ENCODE measurements around the gene PSMA6. TPM values are rescaled to one million over a fixed set of nuclear protein-coding genes. Genes with fewer than 3 reads are reported as not detected.

Gene PSMA6
- total RNA-seq, 6 experiments from 2014 or later: 186 to 233 (median 222) TPM

DNA sequence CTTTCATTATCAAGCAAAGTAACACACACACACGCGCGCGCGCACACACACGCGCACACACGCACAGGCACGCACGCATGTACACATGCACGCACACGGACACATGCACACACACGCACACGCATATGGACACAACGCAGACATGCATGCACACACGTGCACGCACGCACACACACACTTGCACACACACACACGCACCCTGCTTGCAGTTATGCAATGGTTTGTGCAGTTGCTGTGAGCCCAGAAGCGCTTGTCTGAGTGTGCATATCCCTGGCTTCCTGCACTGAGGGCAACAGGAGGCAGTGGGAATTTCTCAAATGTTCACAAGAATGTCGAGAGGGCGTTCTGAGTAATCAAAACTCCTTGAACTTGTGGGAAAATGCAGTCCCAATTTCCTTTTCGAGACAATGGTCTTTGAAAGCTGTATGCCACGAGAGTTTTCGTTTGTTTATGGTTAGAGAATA, 70.8 kb downstream of the PSMA6 start:
- Mint-ChIP-seq H3K27me3 (ENCODE audit: insufficient read depth) (peaks cover 2% of the 10 kb centered on the region; the same call in 1 of the 2 replicates), H3K36me3 (ENCODE audit: low read depth) (no peaks in the 10 kb centered on the region), H3K4me1 (ENCODE audit: low read depth) (peaks cover 56% of the 10 kb centered on the region), H3K4me3 (no peak overlapping the region), H3K27ac (no peak overlapping the region), H3K9me3 (no peaks in the 10 kb centered on the region)
- DNase-seq: no peak
- TF ChIP-seq, protein P1, sequence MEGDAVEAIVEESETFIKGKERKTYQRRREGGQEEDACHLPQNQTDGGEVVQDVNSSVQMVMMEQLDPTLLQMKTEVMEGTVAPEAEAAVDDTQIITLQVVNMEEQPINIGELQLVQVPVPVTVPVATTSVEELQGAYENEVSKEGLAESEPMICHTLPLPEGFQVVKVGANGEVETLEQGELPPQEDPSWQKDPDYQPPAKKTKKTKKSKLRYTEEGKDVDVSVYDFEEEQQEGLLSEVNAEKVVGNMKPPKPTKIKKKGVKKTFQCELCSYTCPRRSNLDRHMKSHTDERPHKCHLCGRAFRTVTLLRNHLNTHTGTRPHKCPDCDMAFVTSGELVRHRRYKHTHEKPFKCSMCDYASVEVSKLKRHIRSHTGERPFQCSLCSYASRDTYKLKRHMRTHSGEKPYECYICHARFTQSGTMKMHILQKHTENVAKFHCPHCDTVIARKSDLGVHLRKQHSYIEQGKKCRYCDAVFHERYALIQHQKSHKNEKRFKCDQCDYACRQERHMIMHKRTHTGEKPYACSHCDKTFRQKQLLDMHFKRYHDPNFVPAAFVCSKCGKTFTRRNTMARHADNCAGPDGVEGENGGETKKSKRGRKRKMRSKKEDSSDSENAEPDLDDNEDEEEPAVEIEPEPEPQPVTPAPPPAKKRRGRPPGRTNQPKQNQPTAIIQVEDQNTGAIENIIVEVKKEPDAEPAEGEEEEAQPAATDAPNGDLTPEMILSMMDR (IDR thresholded peaks at IDR 0.05): no peak

- peak overlapping the region; percentile 98 for H3K27ac Mint-ChIP-seq
- H3K9me3 Mint-ChIP-seq: no peaks in the 10 kb centered on the region
- DNase-seq: peak; percentile 83
- H3K4me3 Mint-ChIP-seq: peak overlapping the region; percentile 70
- TF ChIP-seq, protein P1 (IDR thresholded peaks at IDR 0.05): no peak
- peaks cover 63% of the 10 kb centered on the region for H3K4me1 Mint-ChIP-seq (ENCODE audit: low read depth)
- peaks cover 2% of the 10 kb centered on the region; the same call in 1 of the 2 replicates for H3K27me3 Mint-ChIP-seq (ENCODE audit: insufficient read depth)
- no peaks in the 10 kb centered on the region for H3K36me3 Mint-ChIP-seq (ENCODE audit: low read depth)
These were observed 73.2 kb downstream of the PSMA6 start for GRCh38 chr14:35365130-35366055.

DNA sequence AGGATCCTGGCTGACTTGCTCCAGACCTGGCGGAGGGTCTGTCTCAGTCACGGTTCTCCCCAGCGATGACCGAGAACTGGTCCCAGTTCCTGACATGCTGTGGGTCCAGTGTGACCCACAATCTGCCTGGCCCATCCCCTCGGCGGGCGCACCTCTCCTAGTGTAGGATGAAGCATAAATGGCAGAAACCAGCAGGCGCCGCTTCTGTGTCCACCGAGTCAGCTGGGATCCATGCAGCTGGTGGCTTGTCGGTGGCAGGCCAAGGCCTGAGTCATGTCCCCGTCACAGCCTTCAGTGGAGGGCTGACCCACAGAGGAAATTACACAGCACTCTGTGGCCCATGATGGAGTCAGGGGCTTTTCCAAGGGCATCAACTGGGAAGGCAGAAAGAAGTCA, 73.9 kb downstream of the PSMA6 start:
- peaks cover 63% of the 10 kb centered on the region for H3K4me1 Mint-ChIP-seq (ENCODE audit: low read depth)
- peaks cover 5% of the 10 kb centered on the region for H3K9me3 Mint-ChIP-seq
- H3K36me3 Mint-ChIP-seq (ENCODE audit: low read depth): peaks cover 5% of the 10 kb centered on the region
- H3K27me3 Mint-ChIP-seq (ENCODE audit: insufficient read depth): peaks cover 2% of the 10 kb centered on the region; the same call in 1 of the 2 replicates
- TF ChIP-seq, protein P1 (IDR thresholded peaks at IDR 0.05): no peak
- H3K27ac Mint-ChIP-seq: peak overlapping the region; percentile 98
- DNase-seq: peak; percentile 43
- H3K4me3 Mint-ChIP-seq: no peak overlapping the region

- TF ChIP-seq, protein P1 (IDR thresholded peaks at IDR 0.05): no peak
- Mint-ChIP-seq H3K9me3 (peaks cover 8% of the 10 kb centered on the region), H3K4me3 (no peak overlapping the region), H3K36me3 (ENCODE audit: low read depth) (peaks cover 9% of the 10 kb centered on the region), H3K27me3 (ENCODE audit: insufficient read depth) (peaks cover 2% of the 10 kb centered on the region; the same call in 1 of the 2 replicates), H3K27ac (peak overlapping the region; percentile 98), H3K4me1 (ENCODE audit: low read depth) (peaks cover 63% of the 10 kb centered on the region)
- DNase-seq: no peak
These were observed 74.4 kb downstream of the PSMA6 start for GRCh38 chr14:35366521-35366976.

- H3K27me3 Mint-ChIP-seq (ENCODE audit: insufficient read depth): peaks cover 2% of the 10 kb centered on the region; the same call in 1 of the 2 replicates
- no peak overlapping the region for H3K4me3 Mint-ChIP-seq
- H3K36me3 Mint-ChIP-seq (ENCODE audit: low read depth): peaks cover 9% of the 10 kb centered on the region
- H3K4me1 Mint-ChIP-seq (ENCODE audit: low read depth): peaks cover 63% of the 10 kb centered on the region
- peak overlapping the region; percentile 98 for H3K27ac Mint-ChIP-seq
- H3K9me3 Mint-ChIP-seq: peaks cover 8% of the 10 kb centered on the region
- no peak for DNase-seq
- TF ChIP-seq, protein P1 (IDR thresholded peaks at IDR 0.05): no peak
These were observed 74.8 kb downstream of the PSMA6 start for GRCh38 chr14:35367056-35367372.

Other genes starting within 250 kb of the PSMA6 start
- 10 to 100 TPM; 80.2 to 99.5 (median 91.9) TPM for gene FAM177A1, start 246.1 kb upstream of the PSMA6 start, total RNA-seq (2021; fragmentation: NEBNext Ultra II Directional; extraction: Animal tissue kit (Norgen Biotek cat#: 25700))
- gene PPP2R3C, start 170.4 kb upstream of the PSMA6 start, total RNA-seq (2021; fragmentation: NEBNext Ultra II Directional; extraction: Animal tissue kit (Norgen Biotek cat#: 25700)): 10 to 100 TPM; 19.0 to 26.4 (median 23.8) TPM
- 10 to 100 TPM; 22.6 to 29.6 (median 26.6) TPM for gene PRORP, start 169.8 kb upstream of the PSMA6 start, total RNA-seq (2021; fragmentation: NEBNext Ultra II Directional; extraction: Animal tissue kit (Norgen Biotek cat#: 25700))
- gene NFKBIA, start 112.4 kb downstream of the PSMA6 start, total RNA-seq (2021; fragmentation: NEBNext Ultra II Directional; extraction: Animal tissue kit (Norgen Biotek cat#: 25700)): 10 to 100 TPM; 27.6 to 52.1 (median 48.3) TPM
- gene INSM2, start 241.8 kb downstream of the PSMA6 start, total RNA-seq (2021; fragmentation: NEBNext Ultra II Directional; extraction: Animal tissue kit (Norgen Biotek cat#: 25700)): not detected

All from HFFc6 (cell line).